Islet of Langerhans (tissue), 1 donor: ENCODE measurements around the gene ICA1.

Experiments used
- FAIRE-seq: peaks from one replicate; lab custom pipeline; 2011; peaks lifted over from hg19 to GRCh38; lab: Jason Lieb, UNC

Gene ICA1

GRCh38 chr7:8157296-8157695 lies 104.7 kb downstream of the ICA1 start:
- no peak for FAIRE-seq

DNA sequence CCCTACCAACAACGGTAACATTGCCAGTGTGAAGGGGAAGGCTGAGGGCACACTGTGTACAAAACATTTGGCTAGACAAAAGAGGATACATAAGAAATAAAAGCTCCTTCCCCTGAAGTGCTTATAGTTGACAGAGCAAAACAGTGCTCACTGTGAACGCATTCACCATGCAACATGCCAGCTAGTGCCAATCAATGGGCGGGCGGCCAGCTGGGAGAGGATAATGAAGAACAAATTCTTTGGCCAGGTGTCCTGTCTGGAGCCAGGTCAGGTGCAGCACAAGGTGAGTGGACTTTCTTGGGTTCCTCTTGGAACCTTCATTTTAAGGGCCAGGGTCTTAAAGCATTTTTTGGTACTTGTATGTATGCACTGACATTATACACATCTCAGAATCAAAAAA lies 106.1 kb downstream of the ICA1 start:
- FAIRE-seq: no peak

DNA sequence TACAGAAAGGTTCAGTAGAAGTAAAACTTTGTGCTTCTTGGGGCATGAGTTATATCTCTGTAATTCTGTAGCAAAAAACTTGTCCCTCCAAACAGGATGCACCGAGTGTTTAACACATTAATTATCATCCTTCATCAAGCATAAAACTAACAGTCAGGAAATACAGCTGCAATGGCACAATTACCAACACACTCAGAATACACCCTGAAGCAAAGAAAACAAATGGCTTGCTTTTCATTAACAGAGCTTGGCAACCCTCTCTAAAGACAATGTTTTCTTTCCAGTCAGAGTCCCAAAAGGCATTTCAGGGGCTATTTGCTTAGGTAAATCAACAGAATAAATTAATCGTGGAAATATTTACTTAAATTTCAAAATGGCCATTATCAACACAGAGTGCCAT lies 107.7 kb downstream of the ICA1 start:
- peak; percentile 95 for FAIRE-seq

- no peak for FAIRE-seq
These were observed 109.3 kb downstream of the ICA1 start for GRCh38 chr7:8152489-8153192.

- FAIRE-seq: no peak
These were observed 110.7 kb downstream of the ICA1 start for GRCh38 chr7:8151161-8151725.

DNA sequence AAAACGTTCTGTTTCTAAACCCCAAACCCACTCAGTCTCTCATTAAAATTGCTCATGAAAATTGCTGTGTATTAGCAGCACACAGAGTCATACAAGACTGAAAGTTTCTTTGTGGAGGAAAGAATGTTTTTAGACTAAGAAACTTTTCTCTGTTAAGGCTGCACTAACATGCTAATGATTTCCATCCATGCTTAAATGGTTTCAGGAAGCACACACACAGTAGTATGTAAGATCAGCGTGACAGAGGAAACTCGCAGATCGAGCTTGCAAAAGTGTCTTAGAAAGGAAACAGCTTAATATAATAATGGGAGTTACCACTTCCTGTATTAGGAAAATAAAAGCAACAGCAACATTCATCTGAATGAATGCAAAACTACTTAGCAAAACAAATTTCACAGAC lies 112.7 kb downstream of the ICA1 start:
- no peak for FAIRE-seq

GRCh38 chr7:8147760-8148463 lies 114.1 kb downstream of the ICA1 start:
- FAIRE-seq: no peak

- no peak for FAIRE-seq
These were observed 115.1 kb downstream of the ICA1 start for GRCh38 chr7:8146788-8147413.

DNA sequence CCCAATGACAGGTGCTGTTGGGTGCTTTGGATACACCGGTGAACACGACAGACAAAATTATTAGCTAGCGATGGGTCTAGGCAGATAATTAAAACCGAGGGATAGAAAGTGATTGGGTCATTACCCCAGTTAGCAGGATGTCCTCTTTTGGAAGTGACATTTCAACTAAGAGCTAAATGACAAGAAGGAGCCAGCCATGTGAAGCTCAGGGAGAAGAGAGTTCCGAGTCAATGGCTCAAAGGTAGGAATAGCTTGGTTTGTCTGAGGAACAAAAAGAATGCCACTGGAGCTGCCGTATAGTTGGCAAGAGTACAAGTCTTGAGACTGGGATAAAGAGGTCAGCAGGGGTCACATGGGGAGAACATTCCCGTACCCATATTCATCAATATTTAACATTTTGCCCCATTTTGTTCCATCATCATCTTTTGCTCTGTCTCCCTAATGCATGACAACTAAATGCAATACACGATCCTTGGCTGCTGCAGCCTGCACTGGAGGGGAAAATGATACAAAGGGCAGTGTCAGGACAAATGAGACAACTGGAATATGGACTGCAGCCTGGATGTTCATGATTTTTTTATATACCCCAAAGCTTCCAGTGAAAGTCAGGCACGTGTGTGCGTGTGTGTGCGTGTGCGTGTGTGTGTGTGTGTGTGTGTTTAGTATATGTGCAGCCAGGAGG lies 115.7 kb downstream of the ICA1 start:
- no peak for FAIRE-seq

DNA sequence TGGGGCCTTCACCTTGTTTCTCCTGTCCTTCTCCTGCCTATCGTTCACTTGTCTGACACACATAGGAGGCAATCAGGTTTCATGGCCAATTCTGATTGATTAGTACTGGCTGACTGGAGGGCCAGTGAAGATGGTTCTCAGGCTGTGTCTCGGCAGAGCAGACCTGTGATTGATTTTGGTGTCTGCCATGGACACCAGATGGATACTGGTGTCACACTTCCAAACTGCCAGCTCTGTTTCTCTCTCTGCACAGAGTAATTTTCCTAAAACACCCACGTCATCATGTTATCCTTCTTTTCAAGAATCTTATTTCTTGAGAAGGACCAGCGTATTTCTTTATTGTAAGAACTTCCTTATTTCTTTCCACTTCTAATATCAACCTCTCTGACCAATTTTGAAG lies 117.1 kb downstream of the ICA1 start:
- FAIRE-seq: no peak

DNA sequence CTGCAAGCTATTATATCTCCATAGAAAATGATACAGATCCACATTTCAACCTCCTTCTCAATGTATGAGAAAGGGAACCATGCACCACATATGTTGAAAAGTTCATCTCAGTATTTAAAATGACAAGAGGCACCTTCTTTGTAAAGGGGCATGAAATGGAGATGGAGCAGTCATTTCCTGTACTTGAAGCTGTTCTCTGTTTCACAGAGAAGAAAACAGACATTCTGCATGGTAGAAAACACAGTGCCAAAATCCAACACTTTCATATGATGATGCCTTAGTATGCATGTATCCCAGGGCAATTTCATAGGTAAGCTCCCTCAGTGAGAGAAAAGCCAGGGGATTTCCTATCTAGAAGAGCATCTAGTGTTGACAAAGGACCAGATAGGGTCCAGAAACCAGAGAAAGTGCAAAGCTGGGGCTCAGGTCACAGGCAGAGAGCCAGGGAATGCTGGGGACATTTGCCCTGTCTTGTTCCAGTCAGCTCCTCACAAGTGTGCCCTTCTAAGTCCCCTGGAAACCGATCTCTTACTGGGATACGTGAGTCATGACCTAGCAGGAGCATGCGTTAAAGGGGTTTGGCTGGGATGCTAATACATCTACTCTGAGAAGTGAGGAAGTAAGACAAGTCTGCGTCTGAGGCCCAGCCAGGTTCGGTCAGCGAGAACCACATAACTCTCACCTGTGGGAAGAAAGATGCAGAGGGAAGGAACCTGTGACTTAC lies 118.7 kb downstream of the ICA1 start:
- FAIRE-seq: no peak

DNA sequence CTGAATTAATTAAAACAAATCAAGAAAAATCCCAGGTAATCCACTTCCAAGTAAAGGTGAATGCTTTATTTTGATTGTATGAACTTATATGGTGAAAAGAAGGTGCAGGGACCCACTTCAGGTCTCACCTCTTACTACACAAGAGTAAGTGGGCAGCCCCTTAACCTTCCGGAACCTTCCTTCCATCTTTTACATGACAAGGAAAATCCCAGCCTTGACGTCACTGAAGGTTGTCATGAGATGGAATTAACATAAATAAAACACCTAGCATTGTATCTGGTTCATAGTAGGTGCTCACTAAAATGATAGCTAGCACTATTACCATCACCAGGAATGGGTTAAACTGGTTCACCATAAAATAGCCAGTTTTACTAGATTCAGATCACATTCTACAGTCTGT lies 119.5 kb downstream of the ICA1 start:
- no peak for FAIRE-seq

DNA sequence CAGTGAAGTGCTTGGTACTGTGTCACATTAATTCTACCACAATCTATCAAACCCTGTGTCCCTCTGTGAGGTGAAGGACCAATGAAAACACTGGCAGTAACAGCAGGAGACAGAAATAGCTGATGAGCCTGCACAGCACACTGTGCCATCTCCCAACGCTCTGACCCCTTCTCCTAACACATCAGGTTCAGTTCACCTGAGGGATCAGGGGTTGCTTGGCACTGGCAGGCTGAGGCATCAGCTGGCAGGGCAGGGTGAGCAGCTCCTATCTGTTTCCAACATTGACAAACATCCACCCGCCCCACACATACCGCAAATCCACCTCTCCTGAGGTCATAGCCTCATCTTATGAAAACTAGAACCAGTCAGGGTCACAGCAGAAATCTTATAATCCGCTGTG lies 120.9 kb downstream of the ICA1 start:
- FAIRE-seq: no peak

DNA sequence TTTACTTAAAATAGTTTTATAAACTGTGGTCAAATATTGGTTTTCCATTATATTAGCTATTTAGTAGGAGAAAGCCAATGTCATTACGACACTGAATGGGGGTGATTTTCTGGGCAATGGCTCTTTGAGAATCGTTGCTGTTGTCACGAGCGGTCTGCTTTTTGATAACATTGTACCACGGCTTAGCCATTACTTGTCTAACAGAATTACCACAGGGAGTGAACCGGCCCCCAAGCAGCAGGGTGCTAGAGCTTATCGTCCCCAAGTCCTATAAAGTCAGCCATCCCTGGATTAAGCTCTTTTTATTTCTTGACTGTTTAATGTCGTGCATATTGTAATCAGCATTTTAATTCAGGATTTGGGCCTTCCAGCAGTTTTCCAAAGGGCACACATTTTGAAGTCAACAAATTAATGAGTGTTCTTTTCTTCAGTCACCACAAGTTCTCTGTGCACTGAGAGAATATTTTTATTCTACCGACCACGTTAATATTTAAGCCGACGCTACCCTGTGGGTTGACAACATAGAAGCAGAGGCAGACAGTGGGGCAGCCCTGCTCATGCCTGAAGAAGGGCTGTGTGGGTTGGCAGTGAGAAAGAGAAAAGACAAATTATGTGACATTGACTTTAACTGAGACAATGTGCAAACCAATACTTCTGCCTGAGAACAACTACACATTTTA lies 125.8 kb downstream of the ICA1 start:
- FAIRE-seq: no peak

DNA sequence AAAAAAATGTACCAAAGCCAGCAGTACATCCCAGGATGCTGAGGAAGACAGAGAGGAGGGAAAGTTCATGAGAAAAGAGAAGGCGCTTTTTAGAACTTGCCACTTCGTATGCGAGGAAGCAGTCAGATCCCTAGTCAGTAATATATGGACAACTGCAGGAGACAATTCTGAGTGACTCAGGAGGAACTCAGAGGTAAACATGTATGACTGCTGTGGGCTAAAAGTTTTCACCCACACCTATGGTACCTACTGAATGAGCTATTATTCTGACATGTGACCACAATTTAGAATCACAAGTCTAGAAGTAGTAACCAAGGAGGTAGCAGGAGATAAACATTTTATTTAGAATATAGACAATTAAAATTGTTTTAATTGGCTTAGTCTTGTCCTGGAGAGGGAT lies 126.5 kb downstream of the ICA1 start:
- FAIRE-seq: no peak

GRCh38 chr7:8134089-8134733 lies 127.8 kb downstream of the ICA1 start:
- no peak for FAIRE-seq

DNA sequence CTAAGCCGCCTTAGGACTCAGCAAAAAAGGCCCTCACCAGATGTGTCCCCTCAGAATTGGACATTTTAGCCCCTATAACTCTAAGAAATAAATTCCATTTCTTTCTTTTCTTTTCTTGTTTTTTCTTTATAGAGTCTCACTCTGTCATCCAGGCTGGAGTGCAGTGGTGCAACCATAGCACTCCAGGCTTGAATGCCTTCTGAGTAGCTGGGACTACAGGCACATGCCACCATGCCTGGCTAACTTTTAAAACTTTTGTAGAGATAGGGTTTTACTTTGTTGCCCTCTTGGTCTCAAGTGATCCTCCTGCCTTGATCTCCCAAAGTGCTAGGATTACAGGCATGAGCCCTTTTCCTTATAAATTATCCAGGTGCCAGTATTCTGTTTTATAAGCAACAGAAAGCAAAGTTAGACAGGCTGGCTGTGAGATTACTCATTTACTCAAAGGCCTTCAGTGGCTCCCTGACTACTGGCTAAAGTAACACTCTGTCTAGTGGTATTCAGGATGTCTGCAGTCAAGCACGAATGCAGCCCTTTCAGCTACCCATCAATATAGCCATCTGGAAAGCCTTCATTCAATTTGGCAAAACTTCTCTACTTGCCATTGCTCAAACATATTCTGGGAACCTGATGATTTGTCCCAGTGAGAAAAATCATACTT lies 128.6 kb downstream of the ICA1 start:
- FAIRE-seq: no peak

DNA sequence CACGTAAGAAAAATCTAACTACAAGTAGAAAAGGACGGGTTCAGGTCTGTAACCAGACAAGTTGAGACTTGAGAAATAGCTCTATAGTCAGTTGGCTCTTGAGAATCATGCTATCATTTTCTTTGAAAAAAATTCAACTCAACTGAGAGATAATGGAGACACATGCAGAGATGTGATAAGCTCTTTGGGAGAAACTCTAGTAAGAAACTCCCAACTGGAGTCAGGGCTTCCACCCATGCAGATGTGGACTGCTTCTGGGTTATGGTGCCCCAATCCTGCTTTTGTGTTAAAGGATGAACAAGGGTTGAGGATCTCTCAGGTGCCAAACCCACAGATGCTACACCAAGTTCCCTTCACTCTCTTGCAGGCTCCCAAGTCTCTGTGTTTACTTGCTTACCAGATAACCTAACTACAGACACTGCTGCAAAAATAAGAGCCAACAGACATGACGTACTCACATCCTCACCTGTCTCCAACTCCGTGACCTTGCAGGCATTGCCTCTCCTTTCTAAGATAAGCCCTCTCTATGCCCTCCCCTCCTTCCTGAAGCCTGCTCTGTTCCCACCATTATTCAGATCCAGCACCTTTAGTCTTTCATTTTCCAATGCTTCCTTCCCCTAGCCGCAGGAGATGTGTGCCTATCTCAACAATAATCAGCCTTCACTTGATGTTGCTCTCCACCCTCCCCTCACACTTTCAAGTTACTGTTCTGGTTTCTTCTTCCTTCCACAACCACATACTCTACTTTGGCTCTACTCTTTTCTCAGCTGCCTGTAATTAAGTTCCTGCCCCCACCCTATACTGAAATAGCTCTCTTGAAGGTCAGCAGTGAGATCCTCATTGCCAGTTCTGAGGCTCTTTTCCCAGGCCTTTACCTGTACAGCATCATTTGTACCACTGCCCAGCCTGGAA lies 130.0 kb downstream of the ICA1 start:
- FAIRE-seq: no peak

GRCh38 chr7:8130663-8131062 lies 131.3 kb downstream of the ICA1 start:
- FAIRE-seq: no peak
